ENCODE measurements around the gene RIMBP2.

RIMBP2 gene

GRCh38 chr12:130455161-130455560, 260.9 kb downstream of the RIMBP2 start:
- DNase-seq, result no peak

DNA sequence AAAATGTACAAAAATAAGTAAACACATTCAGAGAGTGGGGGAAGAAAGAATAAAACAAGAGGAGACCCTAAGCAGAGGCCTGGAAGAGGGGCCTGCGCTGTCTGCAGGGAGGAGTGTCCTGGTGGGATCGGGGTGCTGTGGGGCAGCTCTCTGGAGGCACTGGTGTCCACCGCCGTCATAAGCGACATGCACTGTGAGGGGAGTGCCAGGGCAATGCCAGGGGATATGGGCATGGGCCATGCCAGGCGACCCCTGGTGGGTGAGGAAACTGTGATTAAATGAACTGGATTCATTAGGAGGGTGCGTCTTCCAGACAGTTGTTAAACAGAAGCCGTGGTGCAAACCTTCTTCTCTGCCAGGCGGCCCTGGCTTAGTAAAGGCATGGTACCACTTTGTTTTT, 261.8 kb downstream of the RIMBP2 start:
- DNase-seq, result no peak

- DNase-seq, result no peak
Measured at GRCh38 chr12:130452546-130452945, 263.6 kb downstream of the RIMBP2 start.

GRCh38 chr12:130451001-130451930, 264.8 kb downstream of the RIMBP2 start:
- DNase-seq, result no peak

DNA sequence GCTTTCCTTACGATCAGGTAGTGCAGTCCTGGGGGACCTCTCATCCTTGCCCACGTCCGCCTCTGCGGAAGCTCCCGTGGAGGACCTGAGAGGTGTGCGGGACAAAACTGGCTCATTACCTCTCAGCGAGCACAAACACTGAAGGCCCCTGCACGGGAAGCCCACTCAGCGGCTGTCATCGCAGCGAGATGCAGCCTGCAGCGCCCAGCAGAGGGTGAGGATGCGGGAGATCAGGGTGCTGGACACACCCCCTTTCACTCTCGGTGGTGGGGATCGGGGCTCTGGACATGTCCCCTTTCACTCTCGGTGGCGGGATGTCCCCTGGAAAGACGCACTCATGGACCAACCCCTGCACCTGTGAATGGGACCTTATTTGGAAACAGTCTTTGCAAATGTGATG, 266.8 kb downstream of the RIMBP2 start:
- DNase-seq, result no peak

DNA sequence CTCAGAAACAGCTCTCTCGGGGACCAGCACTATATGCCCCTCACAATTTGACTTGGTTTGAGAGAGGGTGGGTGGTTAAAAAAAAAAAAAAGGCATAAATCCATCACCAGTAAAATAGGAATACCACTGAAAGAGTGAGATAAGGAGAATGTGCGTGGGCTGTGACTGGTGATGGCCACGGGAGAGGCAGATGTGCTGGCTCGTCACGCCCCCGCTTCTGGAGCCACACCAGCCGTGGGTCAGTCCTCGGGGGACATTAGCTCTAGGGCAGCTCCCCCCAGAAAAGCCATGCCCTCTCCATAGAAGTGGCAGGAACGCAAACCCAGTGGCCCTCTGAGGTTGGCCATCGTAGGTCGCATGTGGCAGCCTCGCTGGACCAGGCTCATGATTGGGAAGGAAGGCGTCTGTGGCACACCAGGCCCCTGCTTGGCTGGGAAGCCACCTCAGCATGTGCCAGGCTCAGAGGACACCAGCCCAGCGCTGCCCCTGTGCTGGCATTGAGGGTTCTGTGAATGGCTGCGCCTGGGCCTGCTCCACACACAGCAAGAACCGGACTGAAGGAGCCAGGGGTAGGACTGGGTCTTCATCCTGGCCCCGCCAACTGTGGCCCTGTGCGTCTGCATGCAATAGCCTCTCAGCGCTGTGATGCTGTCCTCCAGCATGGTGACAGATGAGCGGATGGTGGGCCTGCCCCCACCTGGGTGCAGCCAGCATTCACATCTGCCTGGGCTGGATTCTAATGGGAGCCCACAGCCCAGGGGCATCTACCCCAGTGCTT, 267.9 kb downstream of the RIMBP2 start:
- DNase-seq, result no peak

- no peak for DNase-seq
Measured at GRCh38 chr12:130447655-130447965, 268.5 kb downstream of the RIMBP2 start.

GRCh38 chr12:130446846-130447654, 269.0 kb downstream of the RIMBP2 start:
- DNase-seq, result no peak

- DNase-seq, result no peak
Measured at GRCh38 chr12:130444986-130445385, 271.1 kb downstream of the RIMBP2 start.

GRCh38 chr12:130444061-130444460, 272.0 kb downstream of the RIMBP2 start:
- no peak for DNase-seq

DNA sequence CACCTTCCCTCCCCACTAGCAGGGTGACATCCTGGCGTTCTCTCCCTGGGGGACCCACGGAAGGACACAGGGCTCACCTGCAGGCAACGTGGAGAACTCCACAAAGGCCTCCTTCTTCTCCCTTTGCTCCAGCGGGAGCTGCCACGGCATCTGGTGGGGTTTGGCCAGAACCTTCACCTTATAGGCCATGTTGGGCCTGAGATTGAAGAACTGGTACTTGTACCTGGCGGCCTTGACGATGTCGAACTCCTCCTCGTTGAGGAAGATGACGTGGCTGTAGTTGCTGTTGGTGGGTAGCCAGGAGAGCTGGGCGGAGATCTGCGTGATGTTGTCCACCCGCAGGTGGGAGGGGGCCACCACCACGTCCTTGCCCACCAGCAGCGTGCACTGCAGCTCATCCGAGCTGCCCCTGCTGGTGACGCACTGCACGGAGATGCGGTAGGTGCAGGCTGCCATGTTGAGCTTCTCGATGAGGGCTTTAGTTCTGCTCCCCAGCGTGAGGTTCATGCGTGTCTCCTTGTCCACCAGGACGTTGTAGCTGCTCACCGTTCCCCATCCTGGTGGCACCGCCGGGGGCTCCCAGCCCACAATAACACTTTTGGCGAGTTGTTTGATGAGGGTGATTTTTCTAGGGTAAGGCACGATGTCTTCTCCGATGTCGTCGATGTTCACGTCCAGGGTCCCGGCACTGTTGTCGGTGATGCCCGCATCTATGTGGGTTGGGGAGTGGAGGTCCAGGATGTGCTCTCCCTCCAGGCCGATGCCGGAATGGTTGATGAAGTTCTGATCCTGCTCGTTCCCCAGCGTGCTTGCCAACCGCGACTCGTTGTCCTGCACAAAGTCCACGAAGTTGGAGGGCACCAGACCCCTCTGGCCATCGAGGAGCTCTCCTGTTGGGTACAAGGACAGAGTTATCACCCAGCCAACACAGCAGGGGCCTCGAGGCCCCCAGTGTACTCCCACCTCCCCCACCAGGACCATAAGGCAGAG, 274.0 kb downstream of the RIMBP2 start:
- no peak for DNase-seq

GRCh38 chr12:130440411-130441080, 275.6 kb downstream of the RIMBP2 start:
- DNase-seq, result no peak

DNA sequence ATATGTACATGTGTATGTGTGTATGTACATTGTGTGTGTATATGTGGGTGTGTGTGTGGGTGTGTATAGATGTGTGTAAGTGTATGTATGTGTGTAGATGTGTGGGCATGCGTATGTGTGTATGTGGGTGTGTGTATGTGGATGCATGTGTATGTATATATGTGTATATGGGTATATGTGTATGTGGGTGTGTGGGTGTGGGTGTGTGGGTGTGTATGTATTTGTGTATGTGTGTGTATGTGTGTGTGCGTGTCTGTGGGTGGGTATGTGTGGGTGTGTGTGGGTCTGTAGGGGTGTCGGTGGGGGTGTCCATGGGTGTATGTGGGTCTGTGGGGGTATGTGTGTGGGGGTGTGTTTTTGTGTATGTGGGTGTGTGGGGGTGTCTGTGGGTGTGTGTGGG, 276.8 kb downstream of the RIMBP2 start:
- DNase-seq, result no peak

- DNase-seq, result no peak
Measured at GRCh38 chr12:130438711-130439110, 277.4 kb downstream of the RIMBP2 start.

- DNase-seq, result no peak
Measured at GRCh38 chr12:130438243-130438620, 277.9 kb downstream of the RIMBP2 start.

- no peak for DNase-seq
Measured at GRCh38 chr12:130437555-130438242, 278.4 kb downstream of the RIMBP2 start.

- no peak for DNase-seq
Measured at GRCh38 chr12:130436741-130437501, 279.2 kb downstream of the RIMBP2 start.

GRCh38 chr12:130435826-130436225, 280.3 kb downstream of the RIMBP2 start:
- DNase-seq, result no peak

GRCh38 chr12:130435331-130435730, 280.8 kb downstream of the RIMBP2 start:
- DNase-seq, result no peak

DNA sequence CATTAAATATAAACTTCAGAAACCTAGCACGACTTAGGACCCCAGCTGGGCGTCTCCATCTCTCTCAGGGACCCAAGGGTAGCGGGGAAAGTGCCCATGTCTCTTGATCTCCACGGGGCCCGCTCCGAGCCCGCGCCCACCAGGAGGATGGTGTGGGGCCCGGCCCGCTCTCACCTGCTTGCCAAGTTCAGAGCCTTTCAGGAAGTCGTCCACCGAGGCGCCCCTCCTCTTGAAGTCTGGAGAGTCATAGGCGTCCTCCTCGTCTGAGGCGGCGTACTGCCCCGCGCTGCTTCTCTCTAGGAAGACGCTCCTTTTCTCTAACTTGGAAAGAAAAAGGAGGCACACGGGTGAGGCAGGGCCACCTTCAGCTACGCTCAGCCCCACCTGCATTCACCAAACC, 281.5 kb downstream of the RIMBP2 start:
- DNase-seq, result no peak
